WTC11 (cell line): ENCODE measurements around the gene GLTPD2. TPM values are rescaled to one million over a fixed set of nuclear protein-coding genes. Genes with fewer than 3 reads are reported as not detected.
A peak's percentile ranks its signal among the peaks of the same experiment; 100 is the strongest.

Source experiments
- ATAC-seq: fragments of 200-7000 bp; cut with Tn5 transposase; 2 replicates; pipeline ENCODE4 v1.10.0; 2021; ENCODE audit warnings: mild to moderate bottlenecking, moderate library complexity
- CTCF ChIA-PET: fragments of 300-600 bp; sonication (Branson Sonifier 250); formaldehyde crosslinking; loops from one replicate; lab custom pipeline; 2021; ENCODE audit warnings: antibody characterized with exemption; lab: Charles Lee
- POLR2A ChIA-PET: fragments of 350-600 bp; sonication (Branson Sonifier 250); formaldehyde crosslinking; loops from one replicate; lab custom pipeline; 2021; ENCODE audit warnings: antibody characterized with exemption; lab: Charles Lee
- DNase-seq: peaks from one replicate; pipeline ENCODE4 v3.0.0; 2021; ENCODE audit warnings: low spot score
- H3K27ac Mint-ChIP-seq: 2 replicates; pipeline ENCODE4 v1.8.0; 2021; ENCODE audit warnings: mixed read lengths
- H3K27me3 Mint-ChIP-seq: 2 replicates; pipeline ENCODE4 v1.8.0; 2021; ENCODE audit warnings: low read depth, mild to moderate bottlenecking, moderate library complexity, mixed read lengths
- H3K36me3 Mint-ChIP-seq: 2 replicates; pipeline ENCODE4 v1.8.0; 2021; ENCODE audit warnings: mixed read lengths
- H3K4me1 Mint-ChIP-seq: 2 replicates; pipeline ENCODE4 v1.8.0; 2022; ENCODE audit warnings: mixed read lengths
- H3K4me3 Mint-ChIP-seq: 2 replicates; pipeline ENCODE4 v1.8.0; 2021; ENCODE audit warnings: mild to moderate bottlenecking, moderate library complexity, mixed read lengths
- H3K9me3 Mint-ChIP-seq: 2 replicates; pipeline ENCODE4 v1.8.0; 2021; ENCODE audit warnings: mixed read lengths
- CREB1 ChIP-seq: sonication (generic); formaldehyde crosslinking; IDR thresholded peaks from 2 replicates; pipeline ENCODE4 v1.8.0; 2023; ENCODE audit warnings: mild to moderate bottlenecking, missing genetic modification reagents
- CREM ChIP-seq: sonication (generic); formaldehyde crosslinking; IDR thresholded peaks from 2 replicates; pipeline ENCODE4 v1.8.1; 2022; ENCODE audit warnings: mild to moderate bottlenecking, missing genetic modification reagents, moderate library complexity
- ETV6 ChIP-seq: sonication (generic); formaldehyde crosslinking; IDR thresholded peaks from 2 replicates; pipeline ENCODE4 v1.8.1; 2022; ENCODE audit warnings: mild to moderate bottlenecking, missing genetic modification reagents
- FOXP1 ChIP-seq: sonication (generic); formaldehyde crosslinking; IDR thresholded peaks from 2 replicates; pipeline ENCODE4 v1.8.0; 2022; ENCODE audit warnings: missing genetic modification reagents, mild to moderate bottlenecking, moderate library complexity, borderline replicate concordance
- GTF2I ChIP-seq: fragments of 250-450 bp; sonication (Bioruptor Pico); conservative IDR thresholded peaks from 2 replicates; pipeline ENCODE4 v1.4.0; 2021; ENCODE audit warnings: mild to moderate bottlenecking
- MXD4 ChIP-seq: fragments of 250-450 bp; sonication (Bioruptor Pico); IDR thresholded peaks from 2 replicates; pipeline ENCODE4 v1.8.0; 2021; ENCODE audit warnings: mild to moderate bottlenecking, moderate library complexity, borderline replicate concordance
- NFYB ChIP-seq: sonication (generic); formaldehyde crosslinking; conservative IDR thresholded peaks from 2 replicates; pipeline ENCODE4 v1.8.0; 2022; ENCODE audit warnings: low read depth, missing genetic modification reagents
- PRRX2 ChIP-seq: fragments of 250-450 bp; sonication (Bioruptor Pico); IDR thresholded peaks from 2 replicates; pipeline ENCODE4 v1.8.0; 2021; ENCODE audit warnings: mild to moderate bottlenecking
- RELA ChIP-seq: sonication (generic); formaldehyde crosslinking; IDR thresholded peaks from 2 replicates; pipeline ENCODE4 v1.8.1; 2022; ENCODE audit warnings: missing genetic modification reagents, mild to moderate bottlenecking, borderline replicate concordance
- SMAD3 ChIP-seq: sonication (generic); formaldehyde crosslinking; IDR thresholded peaks from 2 replicates; pipeline ENCODE4 v1.8.0; 2022; ENCODE audit warnings: missing genetic modification reagents, mild to moderate bottlenecking, borderline replicate concordance
- SOX15 ChIP-seq: fragments of 250-450 bp; sonication (Bioruptor Pico); IDR thresholded peaks from 2 replicates; pipeline ENCODE4 v1.9.0; 2021; ENCODE audit warnings: mild to moderate bottlenecking
- TP53 ChIP-seq: sonication (generic); formaldehyde crosslinking; IDR thresholded peaks from 2 replicates; pipeline ENCODE4 v1.8.1; 2023; ENCODE audit warnings: mild to moderate bottlenecking, missing genetic modification reagents
- ZNF138 ChIP-seq: sonication (generic); formaldehyde crosslinking; conservative IDR thresholded peaks from 2 replicates; pipeline ENCODE4 v1.8.1; 2022; ENCODE audit warnings: mild to moderate bottlenecking, moderate library complexity, missing genetic modification reagents
- ZNF219 ChIP-seq: sonication (generic); formaldehyde crosslinking; IDR thresholded peaks from 2 replicates; pipeline ENCODE4 v1.8.0; 2023; ENCODE audit warnings: missing genetic modification reagents, mild to moderate bottlenecking, borderline replicate concordance
- ZNF263 ChIP-seq: sonication (generic); formaldehyde crosslinking; IDR thresholded peaks from 2 replicates; pipeline ENCODE4 v1.8.1; 2022; ENCODE audit warnings: low read depth, mild to moderate bottlenecking, moderate library complexity, missing genetic modification reagents
- ZNF671 ChIP-seq: fragments of 250-450 bp; sonication (Bioruptor Pico); IDR thresholded peaks from 2 replicates; pipeline ENCODE4 v1.8.0; 2021; ENCODE audit warnings: mild to moderate bottlenecking
- total RNA-seq: library from RNA; stranded (reverse); gene quantifications from 3 replicates; pipeline ENCODE4 v1.2.3, GENCODE V29; 2021
- TF ChIP-seq, protein P1 (sequence below): sonication (generic); formaldehyde crosslinking; IDR thresholded peaks from 2 replicates; pipeline ENCODE4 v1.8.0; 2022; ENCODE audit warnings: mild to moderate bottlenecking, missing genetic modification reagents
- TF ChIP-seq, protein P2 (sequence below): sonication (generic); formaldehyde crosslinking; IDR thresholded peaks from 2 replicates; pipeline ENCODE4 v1.8.1; 2023; ENCODE audit warnings: mild to moderate bottlenecking, missing genetic modification reagents, moderate library complexity
- TF ChIP-seq, protein P3 (sequence below): sonication (generic); formaldehyde crosslinking; IDR thresholded peaks from 2 replicates; pipeline ENCODE4 v1.8.0; 2022; ENCODE audit warnings: mild to moderate bottlenecking, missing genetic modification reagents
- TF ChIP-seq, protein P4 (sequence below): fragments of 250-450 bp; sonication (Bioruptor Pico); IDR thresholded peaks from 2 replicates; pipeline ENCODE4 v1.9.0; 2021; ENCODE audit warnings: mild to moderate bottlenecking
- TF ChIP-seq, protein P5 (sequence below): sonication (generic); formaldehyde crosslinking; conservative IDR thresholded peaks from 2 replicates; pipeline ENCODE4 v1.8.1; 2022; ENCODE audit warnings: mild to moderate bottlenecking, missing genetic modification reagents
- TF ChIP-seq, protein P6 (sequence below): sonication (generic); formaldehyde crosslinking; IDR thresholded peaks from 2 replicates; pipeline ENCODE4 v1.8.1; 2023; ENCODE audit warnings: mild to moderate bottlenecking, moderate library complexity, missing genetic modification reagents

The GLTPD2 gene
- total RNA-seq, 1 experiment from 2014 or later = not detected

DNA sequence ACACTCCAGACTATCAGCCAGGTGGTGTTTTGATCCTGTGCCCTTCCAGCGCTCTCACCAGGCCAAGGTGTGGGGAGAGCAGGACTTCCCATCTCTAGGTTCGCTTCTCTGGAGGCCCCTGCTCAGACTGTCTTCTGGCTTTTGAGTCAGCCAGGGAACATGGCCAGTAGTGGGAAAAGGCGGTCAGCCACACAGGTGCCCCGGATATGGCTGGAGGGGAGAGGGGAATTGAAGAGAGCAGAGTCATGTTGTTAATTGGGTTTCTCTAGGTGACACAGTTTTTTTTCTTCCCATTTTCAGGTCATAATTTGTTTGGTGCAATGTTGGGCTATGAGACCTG, 45.9 kb downstream of the GLTPD2 start:
- ChIA-PET CTCF (interaction anchor here (0.7 kb wide), 1 partner anchor 23 kb away, joined by 4 read pairs; no protein-coding TSS in a partner anchor), POLR2A (interaction anchor here (0.6 kb wide), 1 partner anchor 23 kb away, joined by 5 read pairs; no protein-coding TSS in a partner anchor)
- Mint-ChIP-seq H3K27me3 (no peaks in the 10 kb centered on the region; the same call in 1 of the 2 replicates), H3K27ac (no peak overlapping the region; the same call in 1 of the 2 replicates), H3K4me1 (peaks cover 30% of the 10 kb centered on the region), H3K4me3 (peak overlapping the region; percentile 86), H3K36me3 (no peaks in the 10 kb centered on the region), H3K9me3 (no peaks in the 10 kb centered on the region)
- TF ChIP-seq CREB1 (CRISPR knock-in tag) = no peak
- no peak for TF ChIP-seq ZNF219 (CRISPR knock-in tag)
- TF ChIP-seq CREM (CRISPR knock-in tag) = no peak
- no peak for TF ChIP-seq FOXP1 (CRISPR knock-in tag)
- no peak for TF ChIP-seq ZNF671 (CRISPR knock-in tag)
- TF ChIP-seq SMAD3 (CRISPR knock-in tag) = no peak
- TF ChIP-seq, protein P1, sequence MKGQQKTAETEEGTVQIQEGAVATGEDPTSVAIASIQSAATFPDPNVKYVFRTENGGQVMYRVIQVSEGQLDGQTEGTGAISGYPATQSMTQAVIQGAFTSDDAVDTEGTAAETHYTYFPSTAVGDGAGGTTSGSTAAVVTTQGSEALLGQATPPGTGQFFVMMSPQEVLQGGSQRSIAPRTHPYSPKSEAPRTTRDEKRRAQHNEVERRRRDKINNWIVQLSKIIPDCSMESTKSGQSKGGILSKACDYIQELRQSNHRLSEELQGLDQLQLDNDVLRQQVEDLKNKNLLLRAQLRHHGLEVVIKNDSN (CRISPR knock-in tag) = no peak
- no peak for TF ChIP-seq ZNF263 (CRISPR knock-in tag)
- no peak for TF ChIP-seq NFYB (CRISPR knock-in tag)
- TF ChIP-seq SOX15 = no peak
- no peak for TF ChIP-seq ZNF138 (CRISPR knock-in tag)
- TF ChIP-seq, protein P2, sequence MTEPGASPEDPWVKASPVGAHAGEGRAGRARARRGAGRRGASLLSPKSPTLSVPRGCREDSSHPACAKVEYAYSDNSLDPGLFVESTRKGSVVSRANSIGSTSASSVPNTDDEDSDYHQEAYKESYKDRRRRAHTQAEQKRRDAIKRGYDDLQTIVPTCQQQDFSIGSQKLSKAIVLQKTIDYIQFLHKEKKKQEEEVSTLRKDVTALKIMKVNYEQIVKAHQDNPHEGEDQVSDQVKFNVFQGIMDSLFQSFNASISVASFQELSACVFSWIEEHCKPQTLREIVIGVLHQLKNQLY = no peak
- TF ChIP-seq, protein P3, sequence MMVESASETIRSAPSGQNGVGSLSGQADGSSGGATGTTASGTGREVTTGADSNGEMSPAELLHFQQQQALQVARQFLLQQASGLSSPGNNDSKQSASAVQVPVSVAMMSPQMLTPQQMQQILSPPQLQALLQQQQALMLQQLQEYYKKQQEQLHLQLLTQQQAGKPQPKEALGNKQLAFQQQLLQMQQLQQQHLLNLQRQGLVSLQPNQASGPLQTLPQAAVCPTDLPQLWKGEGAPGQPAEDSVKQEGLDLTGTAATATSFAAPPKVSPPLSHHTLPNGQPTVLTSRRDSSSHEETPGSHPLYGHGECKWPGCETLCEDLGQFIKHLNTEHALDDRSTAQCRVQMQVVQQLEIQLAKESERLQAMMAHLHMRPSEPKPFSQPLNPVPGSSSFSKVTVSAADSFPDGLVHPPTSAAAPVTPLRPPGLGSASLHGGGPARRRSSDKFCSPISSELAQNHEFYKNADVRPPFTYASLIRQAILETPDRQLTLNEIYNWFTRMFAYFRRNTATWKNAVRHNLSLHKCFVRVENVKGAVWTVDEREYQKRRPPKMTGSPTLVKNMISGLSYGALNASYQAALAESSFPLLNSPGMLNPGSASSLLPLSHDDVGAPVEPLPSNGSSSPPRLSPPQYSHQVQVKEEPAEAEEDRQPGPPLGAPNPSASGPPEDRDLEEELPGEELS (CRISPR knock-in tag) = no peak
- TF ChIP-seq, protein P4, sequence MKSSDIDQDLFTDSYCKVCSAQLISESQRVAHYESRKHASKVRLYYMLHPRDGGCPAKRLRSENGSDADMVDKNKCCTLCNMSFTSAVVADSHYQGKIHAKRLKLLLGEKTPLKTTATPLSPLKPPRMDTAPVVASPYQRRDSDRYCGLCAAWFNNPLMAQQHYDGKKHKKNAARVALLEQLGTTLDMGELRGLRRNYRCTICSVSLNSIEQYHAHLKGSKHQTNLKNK (CRISPR knock-in tag) = no peak
- ATAC-seq (no peak), DNase-seq (no peak)

DNA sequence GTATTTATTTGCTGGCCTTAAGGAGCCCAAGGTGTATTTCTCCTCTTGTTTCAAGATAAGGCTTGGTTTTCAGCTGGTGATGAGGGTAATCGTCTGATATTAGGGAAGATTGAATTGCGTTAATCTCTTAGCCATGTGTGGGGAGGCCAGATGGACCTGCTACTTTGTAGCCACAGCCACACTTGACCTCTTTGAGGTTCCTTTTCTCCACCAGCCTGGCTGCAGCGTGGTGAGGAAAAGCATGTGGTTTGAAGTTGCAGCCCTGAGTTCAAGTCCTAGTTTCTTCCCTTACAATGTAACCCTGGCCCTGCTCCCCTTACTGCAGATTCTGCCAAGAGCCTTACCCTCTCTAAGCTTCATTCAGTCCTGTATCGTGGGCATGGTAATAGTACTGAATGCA, 47.5 kb downstream of the GLTPD2 start:
- ATAC-seq (no peak), DNase-seq (no peak)
- TF ChIP-seq, protein P4 (CRISPR knock-in tag) = no peak
- TF ChIP-seq TP53 (CRISPR knock-in tag) = no peak
- CTCF ChIA-PET = no interaction called here
- Mint-ChIP-seq H3K36me3 (no peaks in the 10 kb centered on the region), H3K9me3 (no peaks in the 10 kb centered on the region), H3K4me3 (no peak overlapping the region), H3K27ac (peak overlapping the region; percentile 47), H3K4me1 (peaks cover 43% of the 10 kb centered on the region), H3K27me3 (no peaks in the 10 kb centered on the region; the same call in 1 of the 2 replicates)
- POLR2A ChIA-PET = no interaction called here

DNA sequence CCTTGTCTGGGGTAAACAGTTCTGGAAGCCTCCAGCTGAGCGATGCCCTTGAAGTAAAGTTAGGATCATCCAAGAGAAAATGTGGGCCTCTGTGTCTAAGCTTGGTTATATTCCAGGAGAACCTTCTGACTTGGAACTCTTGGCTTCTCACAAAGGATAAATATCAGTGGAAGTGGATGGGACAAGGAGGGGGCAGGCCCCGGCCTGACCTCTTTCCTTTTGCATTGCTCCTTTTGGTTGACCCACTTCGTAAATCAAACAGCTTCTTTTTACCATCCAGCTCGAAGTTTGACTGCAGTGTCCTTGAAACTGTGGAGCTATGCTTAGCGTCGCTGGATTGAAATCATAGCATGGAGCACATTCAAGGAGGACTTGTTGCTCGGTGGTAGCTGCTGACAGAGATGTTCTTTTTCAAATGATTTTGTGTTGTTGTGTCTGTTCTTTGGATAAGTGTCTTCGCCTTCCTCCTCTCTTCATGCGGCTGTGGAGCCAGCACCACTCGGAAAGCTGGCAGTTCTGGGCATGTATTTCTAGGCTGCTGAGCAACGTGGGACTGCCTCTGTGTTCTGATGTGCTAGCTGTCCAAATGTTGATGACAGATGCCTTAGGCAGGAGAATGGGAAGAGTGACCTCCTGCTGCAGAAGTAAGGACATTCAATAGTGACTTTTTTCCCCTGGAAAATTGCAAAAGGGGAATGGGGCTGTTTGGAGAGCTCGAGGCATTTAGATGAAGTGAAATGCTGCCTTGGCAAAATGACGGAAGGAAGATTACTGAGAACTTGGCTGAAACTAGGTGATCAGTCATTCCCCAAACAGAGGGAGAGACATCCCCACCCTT, 48.9 kb downstream of the GLTPD2 start:
- ATAC-seq (no peak), DNase-seq (no peak)
- CTCF ChIA-PET = interaction anchor here (0.6 to 1.8 kb wide), 3 partner anchors 11 to 137 kb away, joined by 3 to 4 read pairs (median 3); no protein-coding TSS in a partner anchor
- POLR2A ChIA-PET = no interaction called here
- Mint-ChIP-seq H3K27me3 (no peaks in the 10 kb centered on the region; the same call in 1 of the 2 replicates), H3K9me3 (no peaks in the 10 kb centered on the region), H3K27ac (peak overlapping the region; percentile 24), H3K4me1 (peaks cover 43% of the 10 kb centered on the region), H3K4me3 (no peak overlapping the region), H3K36me3 (no peaks in the 10 kb centered on the region)
- TF ChIP-seq, protein P5, sequence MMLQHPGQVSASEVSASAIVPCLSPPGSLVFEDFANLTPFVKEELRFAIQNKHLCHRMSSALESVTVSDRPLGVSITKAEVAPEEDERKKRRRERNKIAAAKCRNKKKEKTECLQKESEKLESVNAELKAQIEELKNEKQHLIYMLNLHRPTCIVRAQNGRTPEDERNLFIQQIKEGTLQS = no peak
- no peak for TF ChIP-seq RELA (CRISPR knock-in tag)
- TF ChIP-seq ETV6 = no peak
- TF ChIP-seq SMAD3 (CRISPR knock-in tag) = no peak
- no peak for TF ChIP-seq TP53 (CRISPR knock-in tag)
- TF ChIP-seq CREM (CRISPR knock-in tag) = no peak
- TF ChIP-seq MXD4 = no peak
- TF ChIP-seq, protein P3 (CRISPR knock-in tag) = no peak
- no peak for TF ChIP-seq PRRX2 (CRISPR knock-in tag)
- TF ChIP-seq, protein P6, sequence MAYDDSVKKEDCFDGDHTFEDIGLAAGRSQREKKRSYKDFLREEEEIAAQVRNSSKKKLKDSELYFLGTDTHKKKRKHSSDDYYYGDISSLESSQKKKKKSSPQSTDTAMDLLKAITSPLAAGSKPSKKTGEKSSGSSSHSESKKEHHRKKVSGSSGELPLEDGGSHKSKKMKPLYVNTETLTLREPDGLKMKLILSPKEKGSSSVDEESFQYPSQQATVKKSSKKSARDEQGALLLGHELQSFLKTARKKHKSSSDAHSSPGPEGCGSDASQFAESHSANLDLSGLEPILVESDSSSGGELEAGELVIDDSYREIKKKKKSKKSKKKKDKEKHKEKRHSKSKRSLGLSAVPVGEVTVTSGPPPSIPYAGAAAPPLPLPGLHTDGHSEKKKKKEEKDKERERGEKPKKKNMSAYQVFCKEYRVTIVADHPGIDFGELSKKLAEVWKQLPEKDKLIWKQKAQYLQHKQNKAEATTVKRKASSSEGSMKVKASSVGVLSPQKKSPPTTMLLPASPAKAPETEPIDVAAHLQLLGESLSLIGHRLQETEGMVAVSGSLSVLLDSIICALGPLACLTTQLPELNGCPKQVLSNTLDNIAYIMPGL (CRISPR knock-in tag) = no peak
- TF ChIP-seq GTF2I (CRISPR knock-in tag) = no peak
